HG03108 (cell line): ENCODE measurements around the gene CLSTN1.
"Not testable (repeated sequence)": the region's sequence is repeated elsewhere in the genome, so short reads cannot be mapped to it uniquely, and the experiment has no call there.

Source experiments
- ATAC-seq: cut with Tn5 transposase; IDR thresholded peaks from one replicate; pipeline ENCODE4 v1.9.1; 2021; ENCODE audit warnings: moderate library complexity; ENCODE audit not compliant: unreplicated experiment

CLSTN1 gene

DNA sequence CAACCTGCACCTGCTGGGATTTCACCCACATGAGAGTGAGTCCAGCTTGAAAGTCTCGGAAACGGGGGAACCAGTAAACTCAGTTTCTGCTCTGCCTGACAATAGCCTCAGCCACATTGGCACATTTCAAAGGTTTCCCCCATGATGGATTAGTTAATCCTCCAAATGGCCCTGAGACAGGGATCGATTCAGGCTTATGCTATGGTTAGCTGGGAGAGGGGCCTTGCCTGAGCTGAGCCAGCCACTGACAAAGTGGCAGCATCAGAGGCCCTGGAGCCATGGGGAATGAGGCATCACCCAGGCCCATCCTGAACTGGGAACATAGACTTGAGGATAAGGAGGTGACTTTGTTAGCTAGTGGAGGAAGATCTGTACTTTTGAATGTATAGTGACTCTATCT is 2.9 kb upstream of the CLSTN1 start:
- no peak for ATAC-seq

DNA sequence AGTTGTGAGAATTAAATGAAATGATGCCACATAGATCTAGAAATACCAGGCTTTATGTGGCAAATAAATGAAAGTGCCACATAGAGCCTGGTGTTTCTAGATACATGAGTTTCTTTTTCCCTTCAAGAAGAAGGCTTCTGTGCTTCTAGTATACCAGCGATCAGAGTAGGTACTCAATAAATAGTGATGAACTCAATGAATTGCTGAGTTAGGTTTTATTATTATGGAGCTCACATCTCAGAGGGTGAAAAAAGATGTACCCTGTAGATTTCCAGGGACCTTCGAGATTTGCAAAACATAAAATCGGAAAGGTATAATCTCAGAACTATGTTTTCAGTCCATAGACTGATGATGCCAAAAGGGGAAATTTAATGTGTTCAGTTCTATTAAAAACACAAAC is 2.3 kb upstream of the CLSTN1 start:
- ATAC-seq: no peak

DNA sequence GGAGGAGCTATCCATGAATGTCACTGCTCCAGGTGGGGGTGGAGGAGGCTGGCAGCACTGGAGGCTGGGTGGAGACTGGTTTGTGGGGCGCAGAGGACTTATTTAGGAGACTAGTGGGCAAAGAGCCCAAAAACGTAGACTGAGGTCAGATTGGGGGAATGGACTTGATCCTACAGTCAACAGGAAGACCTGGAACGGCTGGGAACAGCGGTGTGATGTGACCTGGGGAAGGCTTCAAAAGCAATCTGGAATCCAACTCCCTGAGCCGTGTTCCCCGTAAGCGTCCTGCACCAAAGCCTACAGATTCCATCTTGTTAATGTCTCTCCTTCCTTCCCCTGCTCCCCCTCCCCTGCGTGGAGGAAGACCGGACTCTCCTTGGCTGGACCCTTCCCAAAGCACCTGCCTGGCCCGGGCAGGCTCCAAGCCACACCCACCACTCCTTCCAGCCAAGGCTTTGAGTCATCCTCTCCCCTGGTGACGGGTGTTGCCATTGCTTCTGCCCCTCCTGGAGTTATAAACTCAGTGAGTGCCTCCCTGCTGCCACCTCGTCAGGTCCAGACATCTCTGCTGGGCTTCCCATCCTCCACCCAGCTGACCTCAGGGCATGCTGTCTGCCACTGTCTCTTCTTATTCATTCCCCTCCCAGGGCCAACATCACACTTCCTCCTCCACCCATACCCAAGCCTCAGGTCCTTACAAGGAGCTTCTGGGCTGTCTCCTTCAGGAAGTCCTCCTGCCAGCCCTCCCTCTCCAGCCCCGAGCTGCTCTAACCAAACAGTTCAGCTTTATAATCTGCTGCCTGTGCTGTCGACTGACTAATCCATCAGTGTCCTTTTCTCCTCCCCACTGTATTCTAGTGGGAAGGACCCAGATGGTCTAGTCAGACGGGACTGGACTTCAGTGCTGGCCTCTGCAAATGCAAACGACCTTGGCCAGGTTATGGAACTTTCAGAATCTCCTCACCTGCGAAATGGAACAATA is 1.6 kb upstream of the CLSTN1 start:
- peak; percentile 31 for ATAC-seq

DNA sequence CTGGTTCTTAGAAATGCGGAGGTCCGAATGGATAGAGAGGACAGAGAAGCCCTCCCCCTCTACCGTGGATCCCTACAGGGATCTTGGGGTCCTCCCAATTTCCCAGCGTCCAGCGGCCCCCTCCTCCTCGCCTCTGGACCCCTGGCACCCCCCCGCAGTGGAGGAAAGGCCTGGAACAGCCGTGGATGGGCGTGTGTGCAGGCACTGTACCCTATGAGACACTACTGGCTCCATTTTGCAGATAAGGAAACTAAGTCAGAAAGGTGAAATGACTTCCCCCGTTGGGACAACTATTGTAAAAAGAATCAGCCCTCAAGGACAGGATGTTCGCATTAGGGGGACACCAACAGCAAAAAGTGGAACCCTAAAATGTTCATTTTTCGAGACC is 931 bp upstream of the CLSTN1 start:
- ATAC-seq: no peak

DNA sequence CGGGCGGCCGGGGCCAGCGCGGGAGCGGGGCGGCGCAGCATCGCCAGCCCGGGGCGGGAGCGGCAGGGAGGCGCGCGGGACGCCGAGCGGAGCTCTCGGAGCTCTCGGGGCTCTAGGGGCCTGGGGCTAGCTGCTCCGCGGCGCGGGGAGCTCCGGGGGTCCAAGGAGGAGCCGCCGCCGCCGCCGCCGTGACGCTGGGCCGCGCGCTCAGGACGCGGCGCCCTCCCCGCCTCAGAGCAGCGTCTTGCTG is 147 bp downstream of the CLSTN1 start:
- no peak for ATAC-seq

DNA sequence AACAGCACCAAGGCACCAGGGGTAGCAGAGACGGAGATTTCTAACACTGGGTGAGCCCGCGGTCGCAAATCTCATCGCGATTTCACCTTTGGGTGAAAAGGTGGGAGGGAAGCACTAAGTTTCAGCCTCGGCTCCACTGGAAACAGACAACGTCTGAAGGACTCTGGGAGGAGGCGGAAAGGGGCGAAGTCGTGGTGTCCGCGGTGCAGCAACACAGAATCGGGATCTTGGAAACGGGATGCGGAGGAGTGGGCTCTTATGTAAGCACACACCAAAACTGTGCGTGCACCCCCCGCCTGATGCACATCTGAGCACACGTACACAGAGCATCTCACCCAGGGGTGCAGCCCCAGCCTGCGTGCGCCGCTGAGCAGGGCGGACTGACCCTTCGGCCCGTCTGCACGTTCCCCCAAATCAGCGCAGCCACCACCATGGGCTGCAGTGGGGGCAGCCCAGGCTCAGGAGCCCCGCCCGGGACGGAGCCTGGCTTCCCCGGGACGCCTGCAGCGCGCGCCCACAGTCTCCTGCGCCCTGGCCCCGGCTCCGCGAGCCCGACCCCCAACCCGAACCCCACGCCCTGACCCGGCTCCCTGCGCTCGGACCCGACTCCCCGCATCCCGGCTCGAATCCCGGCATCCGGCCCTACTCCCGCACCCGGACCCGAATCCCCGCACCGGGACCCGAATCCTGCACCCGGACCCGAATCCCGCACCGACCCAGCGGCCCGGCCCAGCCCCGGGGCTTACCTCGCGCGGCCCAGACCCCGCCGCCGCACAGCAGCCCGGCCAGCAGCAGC is 670 bp downstream of the CLSTN1 start:
- no peak for ATAC-seq

DNA sequence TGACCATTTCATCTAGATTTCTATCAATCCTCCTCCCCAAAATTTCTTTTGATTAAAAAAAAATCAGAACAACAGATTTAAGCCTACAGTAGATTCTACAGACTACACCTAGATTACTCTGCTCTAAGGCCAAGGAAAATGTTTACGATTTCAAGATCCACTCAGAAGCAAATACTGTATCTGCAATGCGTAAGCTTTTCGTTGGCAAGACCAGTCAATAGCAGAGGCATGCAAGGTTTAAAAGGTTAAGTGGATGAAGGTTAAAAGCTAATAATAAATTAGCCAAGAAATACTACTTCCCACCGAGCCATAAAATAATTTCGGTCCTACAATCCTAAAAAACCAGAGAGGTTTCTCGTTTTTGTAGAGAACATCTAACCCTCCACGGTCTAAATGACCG is 1.3 kb downstream of the CLSTN1 start:
- no peak for ATAC-seq

DNA sequence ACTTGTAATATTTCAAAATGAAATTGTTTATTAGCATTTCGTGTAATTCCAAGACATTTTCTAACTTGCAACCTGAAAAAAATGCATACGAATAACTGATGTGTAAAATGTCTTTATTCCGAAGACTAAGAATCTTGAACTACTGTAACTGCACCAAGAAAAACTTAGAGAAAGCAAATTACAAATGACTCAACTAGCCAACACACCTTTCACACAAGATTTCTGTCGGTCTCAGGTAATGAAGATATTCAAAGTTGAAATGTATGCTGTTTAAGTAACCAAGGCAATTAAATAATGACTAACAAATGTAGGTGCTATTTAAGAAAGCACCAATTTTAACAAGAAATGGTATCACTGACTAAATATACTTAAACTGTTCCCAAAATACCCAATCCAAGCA is 2.1 kb downstream of the CLSTN1 start:
- no peak for ATAC-seq

DNA sequence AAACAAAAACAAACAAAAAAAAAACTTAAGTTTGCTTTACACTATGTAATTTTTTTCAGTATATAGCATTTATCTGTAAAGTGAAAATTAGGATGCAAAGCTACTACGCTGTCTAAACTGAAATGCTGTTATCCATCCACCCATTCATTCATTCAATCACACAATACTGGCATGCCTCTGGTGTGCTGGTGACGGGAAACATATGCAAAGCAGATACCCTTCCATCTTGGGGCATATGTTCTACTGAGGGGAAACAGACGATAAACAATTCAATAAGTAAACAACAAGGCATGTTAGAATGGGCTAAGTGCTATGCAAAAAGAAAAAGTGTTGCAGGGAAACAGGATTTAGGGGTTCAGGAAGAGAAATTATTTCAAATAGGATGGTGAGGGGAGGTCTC is 3.2 kb downstream of the CLSTN1 start:
- ATAC-seq: no peak

DNA sequence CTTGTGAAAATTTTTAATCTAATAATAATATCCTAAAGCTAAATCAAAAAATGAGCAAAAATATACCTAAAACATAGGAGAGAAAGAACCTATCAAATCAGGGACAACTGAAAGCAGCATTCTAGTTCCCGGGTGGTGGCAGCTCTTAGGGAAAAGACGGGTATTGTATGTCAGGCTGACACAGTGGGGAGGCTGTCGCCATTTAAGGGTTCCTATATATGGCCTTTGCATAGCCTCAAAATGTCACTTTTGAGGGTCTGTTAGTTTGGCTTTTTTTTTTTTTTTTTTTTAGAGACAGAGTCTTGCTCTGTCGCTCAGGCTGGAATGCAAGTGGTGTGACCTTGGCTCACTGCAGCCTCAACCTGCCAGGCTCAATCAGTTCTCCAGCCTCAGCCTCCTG is 6.0 kb downstream of the CLSTN1 start:
- no peak for ATAC-seq

DNA sequence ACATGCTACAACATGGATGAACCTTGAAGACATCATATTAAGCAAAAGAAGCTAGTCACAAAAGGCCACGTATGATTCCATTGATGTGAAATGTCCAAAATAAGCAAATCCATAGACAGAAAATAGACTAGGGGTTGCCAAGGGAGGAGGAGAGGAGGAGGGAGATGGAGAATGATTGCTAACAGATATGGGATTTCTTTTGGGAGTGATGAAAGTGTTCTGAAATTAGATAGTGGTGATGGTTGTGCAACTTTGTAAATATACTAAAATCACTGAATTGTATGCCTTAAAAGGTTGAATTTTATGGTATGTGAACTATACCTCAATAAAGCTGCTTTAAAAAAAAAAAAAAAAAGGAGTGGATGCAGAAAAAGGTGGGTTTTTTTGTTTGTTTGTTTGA is 7.6 kb downstream of the CLSTN1 start:
- ATAC-seq: no peak

DNA sequence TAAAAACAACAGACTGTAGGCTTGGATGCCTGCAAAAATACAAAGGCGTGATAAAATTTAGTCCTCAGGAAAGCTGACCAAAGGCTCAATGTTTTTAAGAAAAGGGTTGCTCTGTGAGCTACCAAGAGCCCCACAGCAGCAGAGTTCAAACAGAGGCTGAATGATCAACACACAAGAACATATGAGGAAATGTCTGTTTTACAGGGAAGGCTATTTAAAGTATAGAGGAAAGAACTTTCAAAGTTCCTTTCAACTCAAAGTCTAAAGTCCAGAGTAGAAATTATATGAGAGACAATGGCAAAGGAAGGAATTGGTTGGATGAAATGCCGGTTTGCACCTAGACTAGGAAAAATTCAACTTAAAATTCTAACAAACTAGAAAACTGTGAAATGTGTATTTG is 8.6 kb downstream of the CLSTN1 start:
- no peak for ATAC-seq

DNA sequence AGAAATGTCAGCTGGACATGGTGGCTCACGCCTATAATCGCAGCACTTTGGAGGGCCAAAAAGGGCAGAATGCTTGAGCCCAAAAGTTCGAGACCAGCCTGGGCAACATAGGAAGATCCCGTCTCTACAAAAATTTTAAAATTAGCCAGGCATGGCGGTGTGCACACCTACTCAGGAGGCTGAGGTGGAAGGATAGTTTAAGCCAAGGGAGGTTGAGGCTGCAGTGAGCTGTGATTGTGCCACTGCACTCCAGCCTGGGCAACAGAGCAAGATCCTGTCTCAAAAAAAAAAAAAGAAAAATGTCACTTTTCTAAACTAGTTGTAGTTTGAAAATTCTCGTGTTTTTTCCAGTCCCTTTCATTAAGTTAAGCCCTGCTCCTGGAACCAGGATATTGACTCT is 9.1 kb downstream of the CLSTN1 start:
- no peak for ATAC-seq

DNA sequence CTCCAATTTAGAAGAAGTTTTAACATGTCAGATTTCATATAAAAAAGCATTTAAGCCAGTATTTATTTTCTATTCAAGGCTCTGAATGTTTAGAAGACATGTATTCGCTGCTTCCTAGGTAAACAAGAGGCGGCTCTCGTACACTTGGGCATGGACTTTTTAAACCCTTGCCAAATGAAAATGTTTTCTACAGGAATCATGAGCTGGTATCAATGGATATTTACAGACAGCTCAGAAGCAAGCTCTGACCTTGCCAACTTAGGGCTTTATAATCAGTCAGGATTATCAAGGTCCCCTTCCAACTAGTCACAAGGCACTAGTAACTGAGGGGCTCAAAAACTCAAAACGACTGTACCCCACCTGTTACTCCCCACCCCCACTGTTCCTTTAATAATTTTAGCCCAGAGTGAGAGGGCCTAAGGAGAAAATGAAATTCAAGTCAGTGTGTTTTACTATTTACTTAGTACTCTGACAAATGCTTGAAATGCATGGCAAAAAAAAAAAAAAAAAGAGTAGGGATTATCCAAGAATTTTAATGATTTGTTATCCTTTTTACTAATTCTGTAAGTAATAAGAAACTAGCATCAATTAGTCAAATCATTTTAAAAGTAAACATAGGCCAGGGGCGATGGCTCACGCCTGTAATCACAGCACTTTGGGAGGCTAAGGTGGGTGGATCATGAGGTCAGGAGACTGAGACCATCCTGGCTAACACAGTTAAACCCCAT is 12.4 kb downstream of the CLSTN1 start:
- ATAC-seq: no peak

DNA sequence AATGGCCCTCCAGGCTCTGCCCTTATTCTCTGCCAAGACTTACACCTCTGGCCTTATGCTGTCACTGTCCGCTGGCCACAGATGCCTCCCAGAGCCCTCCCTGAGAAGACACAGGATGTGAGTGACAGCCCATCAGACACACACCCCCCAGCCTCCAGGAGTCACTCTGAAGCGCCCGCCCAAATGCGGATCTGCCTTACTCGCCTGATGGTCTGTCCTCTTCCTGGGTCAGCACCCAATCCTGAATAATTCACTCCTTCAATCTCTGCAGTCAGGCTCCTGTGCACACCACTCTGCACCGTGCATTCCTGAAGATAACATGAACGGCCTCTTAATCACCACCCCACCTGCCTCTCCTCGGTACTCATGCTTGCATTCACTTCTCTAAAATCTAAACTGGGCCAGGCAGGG is 14.7 kb downstream of the CLSTN1 start:
- no peak for ATAC-seq

DNA sequence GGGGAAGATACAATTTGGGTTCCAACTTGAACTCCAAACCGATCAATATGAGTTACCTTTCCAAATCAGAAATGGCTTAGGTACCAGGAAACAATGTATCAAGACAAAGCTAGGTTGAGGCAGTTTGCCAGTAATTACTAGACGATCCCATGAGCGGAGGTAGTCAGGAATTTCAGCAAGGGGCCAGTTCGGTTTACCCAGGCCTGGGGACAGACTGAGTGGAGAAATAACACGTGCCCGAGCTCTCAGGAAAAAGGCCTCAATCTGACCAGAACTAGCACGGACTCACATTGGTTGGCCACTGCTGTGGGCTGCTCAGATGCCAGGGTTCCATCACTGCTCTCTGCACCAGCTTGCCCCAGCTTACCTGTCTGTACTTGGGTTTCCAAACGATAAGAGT is 15.3 kb downstream of the CLSTN1 start:
- ATAC-seq: no peak

DNA sequence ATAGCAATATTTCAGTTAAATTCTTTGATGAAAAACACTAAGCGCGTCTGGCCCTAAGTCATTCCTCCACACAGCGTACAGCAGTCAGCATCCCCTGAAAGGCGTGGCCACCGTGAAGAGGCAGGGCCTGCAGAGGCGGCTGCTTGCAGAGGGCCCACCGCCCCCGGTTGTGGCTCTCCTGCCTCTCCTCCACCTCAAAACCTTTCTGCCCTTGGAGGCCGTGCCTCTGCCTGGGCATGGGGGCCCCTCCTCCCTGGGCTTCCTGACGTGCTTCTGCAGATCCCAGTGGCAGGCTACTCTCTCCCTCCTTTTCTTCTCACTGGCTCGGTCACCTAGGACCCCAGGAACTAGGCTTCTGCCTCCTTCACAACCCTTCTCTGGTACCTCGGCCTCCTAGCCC is 16.2 kb downstream of the CLSTN1 start:
- no peak for ATAC-seq

DNA sequence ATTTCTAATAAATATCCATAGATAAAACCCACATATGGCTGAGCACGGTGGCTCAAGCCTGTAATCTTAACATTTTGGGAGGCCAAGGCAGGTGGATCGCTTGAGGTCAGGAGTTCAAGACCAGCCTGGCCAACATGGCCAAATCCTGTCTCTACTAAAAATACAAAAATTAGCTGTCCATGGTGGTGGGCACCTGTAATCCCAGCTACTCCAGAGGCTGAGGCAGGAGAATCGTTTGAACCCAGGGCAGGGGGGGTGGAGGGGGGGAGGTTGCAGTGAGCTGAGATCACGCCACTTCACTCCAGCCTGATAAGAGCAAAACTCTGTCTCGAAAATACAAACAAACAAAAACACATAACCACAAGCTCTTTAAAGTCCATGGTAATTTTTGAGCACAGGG is 17.8 kb downstream of the CLSTN1 start:
- not testable (repeated sequence) for ATAC-seq

DNA sequence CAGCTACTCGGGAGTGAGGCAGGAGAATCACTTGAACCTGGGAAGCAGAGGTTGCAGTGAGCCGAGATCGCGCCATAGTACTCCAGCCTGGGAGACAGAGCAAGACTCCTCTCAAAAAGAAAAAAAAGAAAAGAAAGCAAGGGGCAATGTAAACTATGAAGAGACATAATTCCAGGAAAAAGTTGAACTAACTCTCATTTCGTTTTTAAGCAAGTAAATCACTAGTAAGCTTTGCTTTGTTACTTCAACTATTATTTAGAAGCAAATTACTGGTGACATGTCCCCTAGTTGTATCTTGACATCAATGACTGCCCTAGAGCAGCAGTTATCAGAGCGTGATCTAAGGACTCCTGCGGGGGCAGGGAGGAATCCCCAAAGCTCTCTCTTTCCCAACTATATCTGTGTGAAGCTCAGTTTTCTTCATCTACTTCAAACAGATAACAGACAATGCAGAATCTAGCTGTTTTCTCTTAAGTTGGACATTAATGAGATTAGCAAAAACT is 18.7 kb downstream of the CLSTN1 start:
- ATAC-seq: no peak

DNA sequence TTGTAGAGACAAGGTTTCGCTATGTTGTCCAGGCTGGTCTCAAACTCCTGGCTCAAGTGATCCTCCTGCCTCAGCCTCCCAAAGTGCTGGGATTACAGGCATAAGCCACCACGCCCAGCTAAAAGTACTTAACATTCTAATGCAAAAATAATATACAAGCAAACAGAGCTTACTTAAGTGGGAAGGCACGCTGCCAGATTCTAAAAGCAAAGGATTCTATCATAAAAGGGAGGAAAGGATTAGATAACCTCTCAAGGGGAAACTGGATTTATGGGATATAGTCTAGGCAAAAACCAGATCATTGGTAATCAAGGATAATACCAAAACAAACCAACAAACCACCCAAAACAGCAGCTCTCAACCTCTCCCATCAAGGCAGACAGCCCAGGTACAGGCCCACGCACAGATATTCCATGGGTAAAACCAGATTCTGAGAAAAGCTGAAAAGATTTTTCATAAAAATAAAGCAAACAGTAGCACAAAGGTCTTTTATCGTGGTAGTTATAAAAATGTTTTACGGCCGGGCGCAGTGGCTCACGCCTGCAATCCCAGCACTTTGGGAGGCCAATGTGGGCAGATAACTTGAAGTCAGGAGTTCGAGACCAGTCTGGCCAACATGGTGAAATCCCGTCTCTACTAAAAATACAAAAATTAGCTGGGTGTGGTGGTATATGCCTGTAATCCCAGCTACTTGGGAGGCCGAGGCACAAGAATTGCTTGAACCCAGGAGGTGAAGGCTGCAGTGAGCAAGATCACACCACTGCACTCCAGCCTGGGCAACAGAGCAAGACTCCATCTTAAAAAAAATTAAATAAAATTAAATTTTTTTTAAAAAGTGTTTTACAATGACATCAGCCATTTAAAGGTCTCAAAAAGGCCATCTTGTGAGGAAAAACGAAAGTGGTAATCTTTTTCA is 20.5 kb downstream of the CLSTN1 start:
- not testable (repeated sequence) for ATAC-seq
